Measurements from ENCODE around the gene SLC9A1. TPM values are rescaled to one million over a fixed set of nuclear protein-coding genes. Genes with fewer than 3 reads are reported as not detected.

Gene SLC9A1
- total and polyA plus RNA-seq, 5 donors: 21.5 to 39.3 (median 34.1) TPM

- ATAC-seq: peak; percentile 46 to 53
Measured at GRCh38 chr1:27097484-27097917, 57.4 kb downstream of the SLC9A1 start.

GRCh38 chr1:27095576-27095975, 59.3 kb downstream of the SLC9A1 start:
- peaks cover 11% of the 10 kb centered on the region for H3K4me1 ChIP-seq (ENCODE audit: control insufficient read depth, insufficient read depth, low read length)
- intact Hi-C loops (cut with DNase I): loop anchor here (5.0 to 10.0 kb wide), 3 partner anchors 48 to 101 kb away; partner anchors contain the start of gene TRNP1 (in 2 of the 4)
- H3K27ac ChIP-seq (ENCODE audit: low read length): no peak overlapping the region
- WGBS: 93% methylated on average over 2 of the region's 2 CpGs
- H3K4me3 ChIP-seq (ENCODE audit: low read length): no peak overlapping the region
- ATAC-seq (no peak), DNase-seq (no peak)
- H3K27me3 ChIP-seq (ENCODE audit: control insufficient read depth, insufficient read depth): no peaks in the 10 kb centered on the region
- H3K9me3 ChIP-seq (ENCODE audit: control insufficient read depth, low read length): no peaks in the 10 kb centered on the region

More at GRCh38 chr1:27097484-27097917, 57.4 kb downstream of the SLC9A1 start:
- no peak overlapping the region for H3K4me3 ChIP-seq (ENCODE audit: low read length)
- no peak overlapping the region for H3K27ac ChIP-seq (ENCODE audit: low read length)
- peak; percentile 73 to 89 (median 85) for DNase-seq
- H3K9me3 ChIP-seq (ENCODE audit: control insufficient read depth, low read length): no peaks in the 10 kb centered on the region
- under 1% methylated on average over 5 of the region's 5 CpGs for WGBS
- intact Hi-C loops (cut with DNase I): loop anchor here (1.0 to 10.0 kb wide), 5 partner anchors 50 to 103 kb away; partner anchors contain the start of gene TRNP1 (in 2 of the 4)
- H3K4me1 ChIP-seq (ENCODE audit: control insufficient read depth, insufficient read depth, low read length): peaks cover 11% of the 10 kb centered on the region
- no peaks in the 10 kb centered on the region for H3K27me3 ChIP-seq (ENCODE audit: control insufficient read depth, insufficient read depth)

- Histone ChIP-seq H3K9me3 (ENCODE audit: control insufficient read depth, low read length) (no peaks in the 10 kb centered on the region), H3K4me3 (ENCODE audit: low read length) (no peak overlapping the region), H3K4me1 (ENCODE audit: control insufficient read depth, insufficient read depth, low read length) (no peaks in the 10 kb centered on the region), H3K27ac (ENCODE audit: low read length) (no peak overlapping the region), H3K27me3 (ENCODE audit: control insufficient read depth, insufficient read depth) (no peaks in the 10 kb centered on the region)
- 93% methylated on average over 3 of the region's 3 CpGs for WGBS
- no peak for DNase-seq
- ATAC-seq: no peak
- intact Hi-C loops (cut with DNase I): loop anchor here in 2 of 4 donors (10.0 kb wide), 1 partner anchor 98 kb away; the partner anchor contains the start of gene TRNP1 (in 2 of the 2)
Measured at GRCh38 chr1:27092888-27093287, 62.0 kb downstream of the SLC9A1 start.

GRCh38 chr1:27090911-27091310, 64.0 kb downstream of the SLC9A1 start:
- no peaks in the 10 kb centered on the region for H3K9me3 ChIP-seq (ENCODE audit: control insufficient read depth, low read length)
- intact Hi-C loops (cut with DNase I): loop anchor here in 2 of 4 donors (10.0 kb wide), 1 partner anchor 96 kb away; the partner anchor contains the start of gene TRNP1 (in 2 of the 2)

GRCh38 chr1:27087371-27088220, 67.3 kb downstream of the SLC9A1 start:
- H3K27ac ChIP-seq (ENCODE audit: low read length): no peak overlapping the region
- no peaks in the 10 kb centered on the region for H3K27me3 ChIP-seq (ENCODE audit: control insufficient read depth, insufficient read depth)
- WGBS: 86% methylated on average over 10 of the region's 10 CpGs
- intact Hi-C loops (cut with DNase I): no loop called here
- no peak for ATAC-seq
- H3K4me1 ChIP-seq (ENCODE audit: control insufficient read depth, insufficient read depth, low read length): no peaks in the 10 kb centered on the region
- no peaks in the 10 kb centered on the region for H3K9me3 ChIP-seq (ENCODE audit: control insufficient read depth, low read length)
- DNase-seq: no peak
- no peak overlapping the region for H3K4me3 ChIP-seq (ENCODE audit: low read length)

More at GRCh38 chr1:27090911-27091310, 64.0 kb downstream of the SLC9A1 start:
- Histone ChIP-seq H3K27me3 (ENCODE audit: control insufficient read depth, insufficient read depth) (no peaks in the 10 kb centered on the region), H3K4me1 (ENCODE audit: control insufficient read depth, insufficient read depth, low read length) (no peaks in the 10 kb centered on the region), H3K4me3 (ENCODE audit: low read length) (no peak overlapping the region), H3K27ac (ENCODE audit: low read length) (no peak overlapping the region)
- DNase-seq: no peak
- WGBS: 91% methylated on average over 5 of the region's 5 CpGs
- no peak for ATAC-seq

GRCh38 chr1:27086628-27087027, 68.3 kb downstream of the SLC9A1 start:
- H3K4me3 ChIP-seq (ENCODE audit: low read length): no peak overlapping the region
- ATAC-seq (no peak), DNase-seq (no peak)
- intact Hi-C loops (cut with DNase I): no loop called here
- no peaks in the 10 kb centered on the region for H3K9me3 ChIP-seq (ENCODE audit: control insufficient read depth, low read length)
- no peaks in the 10 kb centered on the region for H3K27me3 ChIP-seq (ENCODE audit: control insufficient read depth, insufficient read depth)
- no peak overlapping the region for H3K27ac ChIP-seq (ENCODE audit: low read length)
- no peaks in the 10 kb centered on the region for H3K4me1 ChIP-seq (ENCODE audit: control insufficient read depth, insufficient read depth, low read length)
- whole genome bisulfite sequencing: 97% methylated on average over 3 of the region's 3 CpGs

GRCh38 chr1:27086026-27086425, 68.9 kb downstream of the SLC9A1 start:
- H3K27ac ChIP-seq (ENCODE audit: low read length): no peak overlapping the region
- no peaks in the 10 kb centered on the region for H3K27me3 ChIP-seq (ENCODE audit: control insufficient read depth, insufficient read depth)
- DNase-seq (no peak), ATAC-seq (no peak)
- intact Hi-C loops (cut with DNase I): no loop called here
- no peaks in the 10 kb centered on the region for H3K4me1 ChIP-seq (ENCODE audit: control insufficient read depth, insufficient read depth, low read length)
- no peak overlapping the region for H3K4me3 ChIP-seq (ENCODE audit: low read length)
- no peaks in the 10 kb centered on the region for H3K9me3 ChIP-seq (ENCODE audit: control insufficient read depth, low read length)
- WGBS: 77% methylated on average over 3 of the region's 3 CpGs

GRCh38 chr1:27084107-27084506, 70.8 kb downstream of the SLC9A1 start:
- DNase-seq (no peak), ATAC-seq (no peak)
- intact Hi-C loops (cut with DNase I): no loop called here
- Histone ChIP-seq H3K4me3 (ENCODE audit: low read length) (no peak overlapping the region), H3K27me3 (ENCODE audit: control insufficient read depth, insufficient read depth) (no peaks in the 10 kb centered on the region), H3K9me3 (ENCODE audit: control insufficient read depth, low read length) (no peaks in the 10 kb centered on the region), H3K4me1 (ENCODE audit: control insufficient read depth, insufficient read depth, low read length) (no peaks in the 10 kb centered on the region), H3K27ac (ENCODE audit: low read length) (no peak overlapping the region)
- WGBS: 87% methylated on average over 4 of the region's 4 CpGs

- intact Hi-C loops (cut with DNase I): no loop called here
- Histone ChIP-seq H3K4me1 (ENCODE audit: control insufficient read depth, insufficient read depth, low read length) (no peaks in the 10 kb centered on the region), H3K9me3 (ENCODE audit: control insufficient read depth, low read length) (no peaks in the 10 kb centered on the region), H3K4me3 (ENCODE audit: low read length) (no peak overlapping the region), H3K27me3 (ENCODE audit: control insufficient read depth, insufficient read depth) (no peaks in the 10 kb centered on the region), H3K27ac (ENCODE audit: low read length) (no peak overlapping the region)
- ATAC-seq: no peak
- 41% methylated on average over 5 of the region's 7 CpGs for WGBS
- no peak for DNase-seq
Measured at GRCh38 chr1:27077968-27078367, 77.0 kb downstream of the SLC9A1 start.

GRCh38 chr1:27076803-27077202, 78.1 kb downstream of the SLC9A1 start:
- Histone ChIP-seq H3K9me3 (ENCODE audit: control insufficient read depth, low read length) (no peaks in the 10 kb centered on the region), H3K27me3 (ENCODE audit: control insufficient read depth, insufficient read depth) (no peaks in the 10 kb centered on the region), H3K27ac (ENCODE audit: low read length) (no peak overlapping the region), H3K4me1 (ENCODE audit: control insufficient read depth, insufficient read depth, low read length) (no peaks in the 10 kb centered on the region), H3K4me3 (ENCODE audit: low read length) (no peak overlapping the region)
- WGBS: 87% methylated on average over 2 of the region's 2 CpGs
- no peak for ATAC-seq
- intact Hi-C loops (cut with DNase I): no loop called here
- DNase-seq: no peak

GRCh38 chr1:27074175-27074780, 80.6 kb downstream of the SLC9A1 start:
- intact Hi-C loops (cut with DNase I): no loop called here
- Histone ChIP-seq H3K9me3 (ENCODE audit: control insufficient read depth, low read length) (no peaks in the 10 kb centered on the region), H3K27me3 (ENCODE audit: control insufficient read depth, insufficient read depth) (no peaks in the 10 kb centered on the region), H3K4me1 (ENCODE audit: control insufficient read depth, insufficient read depth, low read length) (no peaks in the 10 kb centered on the region), H3K27ac (ENCODE audit: low read length) (no peak overlapping the region), H3K4me3 (ENCODE audit: low read length) (no peak overlapping the region)
- peak in 1 of 2 donors; percentile 34 for ATAC-seq
- 40% methylated on average over 3 of the region's 3 CpGs for WGBS
- no peak for DNase-seq
